IPS-18a (cell line): ENCODE data around the gene PALD1.

Source experiments
- H3K27ac ChIP-seq: one replicate; pipeline ENCODE4 v1.5.1; 2013; ENCODE audit warnings: low read length
- H3K27me3 ChIP-seq: one replicate; pipeline ENCODE4 v1.6.1; 2013; ENCODE audit warnings: mild to moderate bottlenecking, low read length; ENCODE audit not compliant: control insufficient read depth, insufficient read depth
- H3K36me3 ChIP-seq: one replicate; pipeline ENCODE4 v1.6.1; 2013; ENCODE audit warnings: low read depth, low read length; ENCODE audit not compliant: control insufficient read depth
- H3K4me1 ChIP-seq: one replicate; pipeline ENCODE4 v1.6.1; 2013; ENCODE audit warnings: low read depth, low read length; ENCODE audit not compliant: control insufficient read depth
- H3K4me3 ChIP-seq: one replicate; pipeline ENCODE4 v1.5.1; 2013; ENCODE audit warnings: low read length
- H3K9ac ChIP-seq: one replicate; pipeline ENCODE4 v1.6.1; 2013; ENCODE audit warnings: mild to moderate bottlenecking, low read length, moderate library complexity
- H3K9me3 ChIP-seq: one replicate; pipeline ENCODE4 v1.6.1; 2013; ENCODE audit warnings: low read depth, low read length; ENCODE audit not compliant: control insufficient read depth

The PALD1 gene

DNA sequence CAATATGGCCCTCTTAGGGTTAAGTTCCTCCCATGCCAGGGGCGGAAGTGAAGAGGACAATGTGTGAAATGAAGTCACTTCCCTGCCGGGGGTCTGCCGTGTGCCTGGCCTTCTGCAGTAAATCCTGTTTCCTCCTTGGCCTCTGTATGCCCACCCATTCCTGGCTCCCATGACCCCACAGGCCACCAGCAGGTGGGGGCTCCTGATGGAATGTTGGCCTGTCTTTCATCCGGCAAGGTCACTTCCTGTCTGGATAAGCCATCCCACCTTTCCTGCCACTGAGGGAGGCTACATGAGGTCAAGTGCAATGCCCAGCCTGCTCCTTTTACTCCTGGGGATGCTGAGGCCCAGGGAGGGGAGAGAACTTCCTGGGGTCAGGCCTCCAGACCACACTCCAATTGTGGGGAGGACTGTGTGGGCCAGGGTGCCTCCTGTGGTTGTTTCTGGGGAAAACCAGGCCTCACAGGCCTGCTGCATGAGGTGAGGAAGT is 22.3 kb downstream of the PALD1 start:
- Histone ChIP-seq H3K4me1 (peaks cover 5% of the 10 kb centered on the region), H3K27ac (no peak overlapping the region), H3K4me3 (no peak overlapping the region), H3K36me3 (no peaks in the 10 kb centered on the region), H3K9ac (no peak overlapping the region), H3K27me3 (no peaks in the 10 kb centered on the region), H3K9me3 (no peaks in the 10 kb centered on the region)

DNA sequence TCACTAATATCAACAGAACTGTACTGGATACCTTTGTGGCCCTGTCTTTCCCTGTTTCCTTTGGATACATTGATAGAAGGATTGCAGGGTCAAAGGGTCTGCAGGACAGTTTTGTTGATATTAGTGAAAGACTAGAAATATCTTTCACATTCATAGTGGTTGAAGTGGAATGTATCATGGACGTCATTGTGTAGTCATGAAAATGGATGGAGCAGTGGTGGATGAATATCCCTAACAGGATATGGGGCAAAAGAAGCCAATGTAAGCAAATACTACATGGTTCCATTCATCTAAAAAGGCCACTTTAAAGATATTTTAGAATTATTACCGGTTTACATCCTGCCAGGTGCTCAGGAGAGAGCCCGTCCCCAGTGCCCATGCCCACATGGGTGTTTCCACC is 23.8 kb downstream of the PALD1 start:
- Histone ChIP-seq H3K4me3 (no peak overlapping the region), H3K4me1 (peaks cover 5% of the 10 kb centered on the region), H3K27me3 (no peaks in the 10 kb centered on the region), H3K36me3 (no peaks in the 10 kb centered on the region), H3K9ac (no peak overlapping the region), H3K9me3 (no peaks in the 10 kb centered on the region), H3K27ac (no peak overlapping the region)

DNA sequence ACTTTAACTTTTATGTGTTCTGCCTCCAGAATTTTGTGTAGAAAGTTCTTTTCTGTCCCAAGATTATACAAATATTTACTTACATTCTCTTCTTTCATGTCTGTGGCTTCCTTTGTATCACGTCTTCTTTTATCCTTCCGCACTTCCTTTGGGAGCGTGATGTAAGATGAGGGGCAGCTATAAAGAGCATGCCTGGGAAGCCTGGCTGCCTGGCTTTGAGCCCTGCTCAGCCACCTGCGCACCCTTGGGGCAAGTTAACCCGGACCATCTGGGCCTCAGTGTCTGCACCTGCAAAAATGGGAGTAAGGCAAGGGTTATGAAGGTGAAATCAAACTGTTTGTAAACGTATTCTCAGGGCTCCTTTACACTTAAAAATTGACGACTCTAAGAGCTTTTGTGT is 25.2 kb downstream of the PALD1 start:
- Histone ChIP-seq H3K4me3 (no peak overlapping the region), H3K27ac (no peak overlapping the region), H3K4me1 (peaks cover 13% of the 10 kb centered on the region), H3K36me3 (no peaks in the 10 kb centered on the region), H3K9ac (no peak overlapping the region), H3K9me3 (no peaks in the 10 kb centered on the region), H3K27me3 (no peaks in the 10 kb centered on the region)

DNA sequence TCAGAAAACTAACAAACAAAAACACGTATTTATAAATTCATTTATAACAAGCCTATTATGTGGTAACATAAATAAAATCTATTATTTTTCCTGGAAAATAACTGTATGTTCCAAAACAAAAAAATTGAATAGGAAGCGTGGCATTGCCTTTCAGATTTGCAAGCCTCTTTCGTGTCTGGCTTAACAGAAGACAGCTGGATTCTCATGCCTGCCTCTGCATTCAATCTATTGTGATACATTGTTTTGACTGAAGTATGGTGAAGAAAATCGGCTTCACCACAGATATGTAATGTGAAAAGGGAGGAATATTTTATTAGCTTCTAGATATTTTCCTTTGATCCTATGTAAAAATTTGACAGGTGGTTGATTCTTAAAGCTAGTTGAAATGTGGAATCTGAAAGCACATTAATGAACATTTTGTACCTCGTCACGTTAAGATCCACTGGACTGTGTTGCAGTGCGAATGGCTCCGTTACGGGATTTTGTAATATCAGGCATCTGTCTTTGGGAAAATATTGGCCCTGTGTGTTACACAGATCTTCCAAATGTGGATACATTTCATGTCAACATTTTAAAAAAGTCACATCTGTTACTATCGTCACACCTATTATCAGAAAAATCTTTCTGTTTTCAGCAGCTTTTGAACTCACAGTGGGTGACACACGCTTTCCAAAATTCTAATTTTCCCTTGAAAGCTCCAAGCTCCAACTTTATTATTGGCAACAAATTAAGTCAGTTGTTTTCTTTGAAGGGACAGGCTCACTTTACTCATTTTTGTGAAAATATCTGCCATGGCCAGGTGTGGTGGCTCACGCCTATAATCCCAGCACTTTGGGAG is 26.2 kb downstream of the PALD1 start:
- no peak overlapping the region for H3K9ac ChIP-seq
- H3K4me3 ChIP-seq = no peak overlapping the region
- no peaks in the 10 kb centered on the region for H3K36me3 ChIP-seq
- peaks cover 16% of the 10 kb centered on the region for H3K4me1 ChIP-seq
- H3K27ac ChIP-seq = no peak overlapping the region
- no peaks in the 10 kb centered on the region for H3K27me3 ChIP-seq
- no peaks in the 10 kb centered on the region for H3K9me3 ChIP-seq

DNA sequence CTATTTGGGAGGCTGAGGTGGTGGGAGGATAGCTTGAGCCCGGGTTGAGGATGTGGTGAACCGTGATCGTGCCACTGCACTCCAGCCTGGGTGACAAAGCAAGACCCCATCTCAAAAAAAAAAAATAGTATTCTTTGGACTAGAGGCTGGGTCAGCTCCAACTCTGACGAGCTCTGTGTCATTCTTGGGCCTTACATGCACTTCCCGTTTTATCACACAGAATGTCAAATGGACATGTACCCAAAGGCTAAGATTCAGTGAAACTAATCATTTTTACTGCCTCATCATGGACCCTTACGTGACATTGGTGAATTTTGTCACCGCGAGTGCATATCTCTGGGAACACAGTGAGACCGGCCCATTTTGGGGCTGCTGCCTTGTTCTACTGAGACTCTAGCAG is 27.3 kb downstream of the PALD1 start:
- Histone ChIP-seq H3K27me3 (no peaks in the 10 kb centered on the region), H3K27ac (no peak overlapping the region), H3K4me3 (no peak overlapping the region), H3K9ac (no peak overlapping the region), H3K36me3 (no peaks in the 10 kb centered on the region), H3K4me1 (peaks cover 16% of the 10 kb centered on the region), H3K9me3 (no peaks in the 10 kb centered on the region)

DNA sequence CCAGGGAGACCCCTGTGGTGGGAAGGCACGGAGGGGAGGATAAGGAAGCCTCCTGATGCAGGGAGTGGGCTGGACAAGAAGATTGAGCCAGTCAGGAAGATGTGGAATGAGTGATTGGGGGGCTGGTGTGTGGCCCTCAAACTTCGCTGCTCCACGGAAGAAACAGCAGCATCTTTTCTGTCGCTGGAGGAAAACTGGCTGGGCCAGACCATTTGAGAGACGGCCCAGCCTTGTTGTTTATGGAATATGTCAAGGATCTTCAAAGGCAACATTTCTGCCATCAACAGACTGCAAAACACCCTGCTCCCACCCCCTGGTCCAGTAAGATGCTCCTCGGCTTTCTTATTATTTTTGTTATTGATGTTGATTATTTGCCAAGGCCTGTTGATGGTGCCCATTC is 29.4 kb downstream of the PALD1 start:
- no peak overlapping the region for H3K27ac ChIP-seq
- H3K9ac ChIP-seq = no peak overlapping the region
- H3K4me1 ChIP-seq = peaks cover 16% of the 10 kb centered on the region
- H3K36me3 ChIP-seq = no peaks in the 10 kb centered on the region
- H3K4me3 ChIP-seq = no peak overlapping the region
- H3K27me3 ChIP-seq = no peaks in the 10 kb centered on the region
- H3K9me3 ChIP-seq = no peaks in the 10 kb centered on the region

DNA sequence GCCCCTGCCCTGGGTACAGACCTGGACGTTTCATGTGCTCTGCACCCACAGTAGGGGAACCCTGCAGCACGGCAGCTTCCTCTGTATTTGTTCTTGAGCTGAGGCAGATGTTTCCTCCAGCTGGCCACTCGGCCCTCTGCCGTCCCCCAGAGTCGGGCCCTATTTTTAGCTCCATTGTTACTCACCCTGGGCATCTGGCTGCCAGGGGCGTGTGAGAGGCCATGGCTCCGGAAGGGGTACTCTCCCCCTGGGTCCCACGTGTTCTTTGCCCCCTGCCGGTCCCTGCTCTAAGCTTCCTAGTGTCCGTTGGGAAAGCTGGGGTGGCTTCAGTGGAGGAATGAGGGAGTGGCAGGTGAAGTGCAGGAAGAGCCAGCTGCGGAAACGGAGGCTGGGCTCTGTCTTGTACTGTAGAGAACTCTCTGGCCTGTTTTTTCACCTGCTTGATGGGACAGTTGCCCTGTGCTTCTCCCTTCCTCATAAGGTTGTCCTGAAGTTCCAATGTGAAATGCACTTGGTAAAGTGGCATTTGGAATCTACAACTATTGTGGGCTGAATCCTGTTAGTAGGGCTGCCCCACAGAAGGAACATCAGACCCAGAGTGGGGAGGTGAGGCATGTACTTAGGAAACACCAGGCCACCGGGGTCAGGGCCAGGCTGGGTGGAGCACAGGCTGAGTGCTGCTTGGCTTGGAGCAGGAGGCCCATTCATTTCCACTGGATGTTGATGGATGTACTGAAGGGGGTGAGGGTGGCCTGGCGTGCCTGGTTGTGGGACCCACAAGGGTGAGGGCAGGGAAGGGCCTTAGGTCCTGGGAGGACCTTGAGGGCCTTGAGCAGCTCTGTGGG is 30.6 kb downstream of the PALD1 start:
- Histone ChIP-seq H3K9me3 (no peaks in the 10 kb centered on the region), H3K36me3 (no peaks in the 10 kb centered on the region), H3K4me1 (peaks cover 24% of the 10 kb centered on the region), H3K27ac (no peak overlapping the region), H3K27me3 (no peaks in the 10 kb centered on the region), H3K4me3 (no peak overlapping the region), H3K9ac (no peak overlapping the region)

DNA sequence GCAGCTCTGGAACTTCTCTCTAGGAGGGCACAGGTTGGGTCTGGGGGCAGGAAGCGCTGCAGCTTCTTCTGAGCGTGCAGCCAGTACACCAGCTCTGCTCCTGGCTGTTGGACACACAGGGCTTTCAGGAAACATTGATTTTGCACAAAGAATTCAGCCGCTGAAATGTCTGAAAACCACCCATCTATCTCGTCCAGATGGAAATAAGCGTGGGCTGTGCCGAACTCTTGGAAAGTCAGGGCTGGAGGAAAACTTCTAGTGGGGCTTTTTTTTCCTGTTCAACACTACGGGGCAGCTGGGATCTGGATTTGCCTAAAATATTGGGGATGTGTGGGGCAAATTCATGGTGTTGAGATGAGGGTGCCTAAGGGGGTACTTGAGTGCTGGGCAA is 31.2 kb downstream of the PALD1 start:
- Histone ChIP-seq H3K9ac (no peak overlapping the region), H3K27me3 (no peaks in the 10 kb centered on the region), H3K4me3 (no peak overlapping the region), H3K9me3 (no peaks in the 10 kb centered on the region), H3K4me1 (peaks cover 28% of the 10 kb centered on the region), H3K27ac (no peak overlapping the region), H3K36me3 (no peaks in the 10 kb centered on the region)

DNA sequence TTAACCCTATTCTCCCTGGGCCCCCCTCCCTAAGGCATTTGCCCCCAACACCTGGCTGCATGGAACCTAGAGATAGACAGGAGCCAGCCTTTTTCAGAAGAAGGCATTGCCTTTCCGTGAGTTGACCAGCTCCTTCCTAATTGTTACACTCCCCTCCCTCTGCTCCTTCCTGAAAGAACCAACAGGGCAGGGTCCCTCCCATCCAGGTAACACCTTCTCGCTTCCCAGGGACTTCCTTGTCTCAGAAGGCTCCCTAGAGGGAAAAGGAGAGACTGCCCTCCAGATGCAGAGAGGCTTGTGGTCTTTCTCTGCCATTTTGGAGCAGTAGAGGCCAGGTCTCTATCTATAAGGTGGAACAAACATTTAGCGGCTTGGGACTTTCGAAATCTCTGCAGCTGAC is 31.9 kb downstream of the PALD1 start:
- Histone ChIP-seq H3K4me3 (no peak overlapping the region), H3K9me3 (no peaks in the 10 kb centered on the region), H3K9ac (no peak overlapping the region), H3K36me3 (no peaks in the 10 kb centered on the region), H3K27me3 (no peaks in the 10 kb centered on the region), H3K27ac (no peak overlapping the region), H3K4me1 (peaks cover 28% of the 10 kb centered on the region)

DNA sequence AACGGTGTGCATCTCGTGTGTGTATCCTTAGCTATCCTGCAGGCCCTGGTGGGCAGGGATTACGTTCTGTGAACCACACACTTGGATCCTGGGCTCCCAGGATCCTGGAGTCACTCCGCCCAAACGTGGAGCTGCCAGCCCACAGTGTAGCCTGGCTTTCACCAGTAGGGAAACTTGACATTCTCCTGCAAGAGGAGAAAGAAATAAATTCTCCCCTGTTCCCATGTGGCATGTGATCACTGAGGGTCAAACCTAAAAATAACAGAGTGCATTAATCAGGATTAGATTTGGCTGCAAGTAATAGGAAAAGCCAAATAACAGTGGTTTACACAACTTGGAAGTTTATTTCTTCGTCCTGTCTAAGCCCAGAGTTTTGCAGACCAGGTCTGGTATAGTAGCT is 32.3 kb downstream of the PALD1 start:
- Histone ChIP-seq H3K36me3 (no peaks in the 10 kb centered on the region), H3K4me3 (no peak overlapping the region), H3K9ac (no peak overlapping the region), H3K27ac (no peak overlapping the region), H3K4me1 (peaks cover 28% of the 10 kb centered on the region), H3K9me3 (no peaks in the 10 kb centered on the region), H3K27me3 (no peaks in the 10 kb centered on the region)

DNA sequence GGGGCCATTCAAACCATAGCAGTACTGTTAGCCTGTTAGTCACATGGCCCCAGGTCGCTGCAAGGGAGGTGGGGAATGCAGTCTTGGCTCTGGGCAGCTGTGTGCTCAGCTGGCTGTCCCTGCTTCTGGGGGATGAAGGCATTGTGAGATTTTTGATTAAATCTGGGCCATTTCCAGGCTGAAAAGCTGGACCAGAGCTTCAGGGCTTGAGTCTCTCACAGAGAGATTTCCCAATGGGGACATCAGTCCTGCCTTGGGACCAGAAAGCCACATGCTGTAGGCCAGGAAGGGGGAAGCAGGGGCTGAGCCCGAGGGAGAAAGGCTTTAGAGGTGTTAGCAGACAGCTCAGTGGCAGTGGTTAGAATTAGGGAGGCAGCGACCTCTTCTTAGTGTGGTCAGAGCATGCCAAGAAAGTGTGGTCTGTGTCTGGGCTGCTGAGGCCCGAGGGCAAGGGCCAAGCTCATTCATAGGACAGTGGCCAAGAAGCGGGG is 33.6 kb downstream of the PALD1 start:
- H3K9me3 ChIP-seq = no peaks in the 10 kb centered on the region
- no peaks in the 10 kb centered on the region for H3K36me3 ChIP-seq
- no peak overlapping the region for H3K4me3 ChIP-seq
- no peaks in the 10 kb centered on the region for H3K27me3 ChIP-seq
- H3K4me1 ChIP-seq = peaks cover 28% of the 10 kb centered on the region
- no peak overlapping the region for H3K9ac ChIP-seq
- H3K27ac ChIP-seq = no peak overlapping the region
